Activated CD4-positive, alpha-beta T cell treated with anti-CD3 and anti-CD28 coated beads for 1 hour (primary cell): ENCODE results near the gene ANAPC4.

ENCODE experiments used
- DNase-seq: peaks from one replicate; pipeline ENCODE4 v3.0.0-alpha.2; 2020

ANAPC4 gene

DNA sequence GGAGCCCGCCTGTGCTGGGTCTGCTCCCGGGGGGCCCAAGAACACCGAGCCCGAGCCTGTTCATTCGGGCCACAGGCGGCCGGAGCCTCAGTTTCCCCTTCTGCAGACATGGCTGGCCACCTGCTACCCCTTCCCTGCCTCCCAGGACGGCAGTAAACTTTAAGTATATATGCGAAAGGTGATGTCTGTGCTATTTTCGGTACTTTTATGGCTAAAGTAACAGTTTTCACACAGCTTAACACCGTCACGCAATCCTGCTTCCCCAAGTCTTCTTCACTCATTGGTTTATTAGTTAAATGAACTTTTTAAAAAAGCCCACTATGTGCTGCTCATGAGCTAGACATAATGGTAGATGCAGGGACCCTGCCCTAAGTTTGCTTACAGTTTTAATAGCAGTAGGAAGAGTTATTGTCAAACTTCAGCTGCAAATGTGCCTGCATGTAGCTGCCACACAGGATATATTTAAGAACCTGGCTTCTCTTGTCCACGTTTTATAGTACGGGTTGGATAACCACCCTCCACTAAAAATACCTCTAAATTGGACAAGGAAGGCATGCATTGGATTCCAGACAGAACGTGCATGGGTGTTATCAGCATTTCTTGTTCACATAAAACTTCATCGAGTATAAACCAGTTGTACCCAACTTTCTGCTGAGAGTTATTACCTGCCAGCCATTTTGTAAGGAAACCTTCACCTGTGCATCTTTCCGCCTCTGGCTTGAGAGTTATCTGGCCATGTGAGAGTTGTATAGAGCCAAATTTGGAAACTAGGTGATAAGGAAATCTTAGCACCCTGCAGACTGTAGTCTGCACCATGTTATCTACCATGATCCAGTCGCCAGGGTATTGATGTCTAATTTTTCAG lies 741 bp downstream of the ANAPC4 start:
- no peak for DNase-seq

- DNase-seq, result no peak
Measured at GRCh38 chr4:25378437-25378743, 1.3 kb downstream of the ANAPC4 start.

GRCh38 chr4:25379591-25379990 lies 2.5 kb downstream of the ANAPC4 start:
- no peak for DNase-seq

- DNase-seq, result no peak
Measured at GRCh38 chr4:25383647-25384046, 6.6 kb downstream of the ANAPC4 start.

- DNase-seq, result no peak
Measured at GRCh38 chr4:25386926-25387325, 9.9 kb downstream of the ANAPC4 start.

- no peak for DNase-seq
Measured at GRCh38 chr4:25397305-25397704, 20.2 kb downstream of the ANAPC4 start.

- DNase-seq, result no peak
Measured at GRCh38 chr4:25399510-25399909, 22.4 kb downstream of the ANAPC4 start.

DNA sequence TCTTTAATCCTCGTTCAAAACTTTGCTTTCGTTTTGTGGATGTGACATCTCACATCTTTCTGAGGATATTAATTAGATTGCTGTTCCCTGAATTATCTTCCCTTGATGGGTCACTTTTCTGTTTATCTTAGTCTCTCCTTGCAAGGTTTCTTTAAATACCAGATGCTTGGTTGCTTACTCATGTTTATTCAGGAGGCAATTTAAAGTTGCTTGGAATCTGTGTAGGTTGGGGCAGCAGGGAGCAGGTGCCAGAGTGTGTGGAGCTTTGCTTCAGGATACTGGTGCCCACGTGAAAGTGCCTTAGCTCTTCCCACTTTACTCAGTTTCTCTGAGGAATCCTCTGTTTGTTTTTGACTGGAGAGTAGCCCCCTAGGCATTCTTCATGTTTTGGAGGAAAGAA lies 24.0 kb downstream of the ANAPC4 start:
- DNase-seq, result no peak

DNA sequence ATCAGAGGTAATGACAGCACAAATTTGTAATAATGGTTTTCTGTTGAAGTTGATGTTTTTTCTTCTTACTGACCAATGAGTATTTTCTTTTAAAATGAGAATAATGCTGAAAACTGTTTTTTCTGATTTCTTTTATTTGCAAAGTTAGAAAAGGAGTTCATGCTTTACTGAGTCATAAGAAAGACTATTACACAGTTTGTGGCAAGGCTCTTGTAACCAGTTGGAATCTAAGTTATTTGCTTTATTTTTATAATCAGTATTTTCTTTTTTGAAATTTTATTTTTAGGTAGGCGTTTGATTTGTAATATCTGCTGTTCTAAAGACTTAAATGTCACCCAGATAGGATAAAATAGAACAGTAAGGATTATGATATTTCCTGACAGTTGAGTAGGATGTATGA lies 25.5 kb downstream of the ANAPC4 start:
- no peak for DNase-seq

GRCh38 chr4:25403699-25404098 lies 26.6 kb downstream of the ANAPC4 start:
- no peak for DNase-seq

DNA sequence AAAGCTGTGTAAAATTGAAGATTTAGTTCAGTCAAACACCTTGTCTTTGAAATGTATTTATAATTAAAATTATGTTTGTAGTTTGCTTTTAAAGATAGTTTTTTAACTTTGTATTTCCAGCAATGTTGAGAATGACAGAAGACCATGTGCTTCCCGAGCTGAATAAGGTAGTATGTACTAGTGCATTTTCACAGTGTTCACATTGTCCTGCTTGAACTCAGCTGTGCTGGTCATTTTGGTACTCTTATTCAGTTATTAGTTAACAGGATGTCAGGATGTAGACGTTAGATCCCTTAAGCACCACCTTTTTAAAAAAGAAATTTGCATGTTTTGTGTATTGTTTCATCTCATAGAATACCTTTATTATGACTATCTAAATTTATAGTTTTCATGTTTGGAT lies 28.4 kb downstream of the ANAPC4 start:
- DNase-seq, result no peak

DNA sequence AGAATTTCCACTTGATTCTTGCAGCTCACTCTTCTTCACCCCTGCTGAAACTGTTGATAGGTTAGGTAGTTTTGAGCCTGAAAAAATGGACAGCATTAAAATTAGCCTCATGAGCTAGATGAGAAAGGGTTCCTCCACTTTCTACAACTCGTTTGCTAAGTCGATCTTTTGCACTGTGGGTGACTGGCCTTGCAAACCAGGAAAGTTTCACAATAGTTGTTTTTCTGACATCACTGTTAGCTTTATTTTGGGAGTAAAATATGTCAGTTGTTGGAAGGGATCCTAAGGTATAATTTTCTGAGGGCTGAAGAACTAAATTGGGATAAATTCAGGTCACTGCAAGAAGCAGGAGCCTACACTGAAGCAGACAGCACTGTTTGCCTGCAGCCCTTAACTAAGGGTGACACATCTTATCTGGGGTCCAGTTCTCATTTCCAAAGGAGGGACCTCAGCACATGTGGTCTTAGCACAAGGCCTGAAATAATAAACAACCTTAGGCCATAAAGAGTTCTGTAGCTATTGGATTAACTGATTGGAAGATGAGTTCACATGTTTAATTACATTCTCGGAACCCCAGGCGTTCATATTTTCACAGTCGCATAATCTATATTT lies 29.1 kb downstream of the ANAPC4 start:
- no peak for DNase-seq

GRCh38 chr4:25410820-25411529 lies 33.9 kb downstream of the ANAPC4 start:
- DNase-seq, result no peak

DNA sequence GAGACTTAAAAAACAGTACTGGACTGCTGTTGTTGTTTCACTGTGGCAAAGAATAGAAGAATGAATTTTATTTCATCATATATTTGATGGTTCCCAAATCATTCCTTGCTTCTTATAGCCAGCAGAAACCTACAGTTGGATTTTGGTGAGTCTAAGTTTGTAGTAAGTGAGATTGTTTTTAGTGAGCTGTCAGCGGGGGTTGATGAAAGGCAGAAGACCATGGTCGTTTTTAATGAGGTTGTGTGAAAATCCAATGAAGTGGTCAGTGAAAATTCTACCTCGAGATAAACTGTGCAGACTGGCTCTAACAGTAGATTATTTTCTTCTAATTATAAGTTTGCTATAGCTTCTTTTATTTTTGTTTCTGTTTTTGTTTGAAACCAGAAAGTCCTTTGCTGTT lies 36.2 kb downstream of the ANAPC4 start:
- DNase-seq, result no peak

- no peak for DNase-seq
Measured at GRCh38 chr4:25417014-25417413, 40.0 kb downstream of the ANAPC4 start.

- no peak for DNase-seq
Measured at GRCh38 chr4:25420931-25421330, 43.9 kb downstream of the ANAPC4 start.

DNA sequence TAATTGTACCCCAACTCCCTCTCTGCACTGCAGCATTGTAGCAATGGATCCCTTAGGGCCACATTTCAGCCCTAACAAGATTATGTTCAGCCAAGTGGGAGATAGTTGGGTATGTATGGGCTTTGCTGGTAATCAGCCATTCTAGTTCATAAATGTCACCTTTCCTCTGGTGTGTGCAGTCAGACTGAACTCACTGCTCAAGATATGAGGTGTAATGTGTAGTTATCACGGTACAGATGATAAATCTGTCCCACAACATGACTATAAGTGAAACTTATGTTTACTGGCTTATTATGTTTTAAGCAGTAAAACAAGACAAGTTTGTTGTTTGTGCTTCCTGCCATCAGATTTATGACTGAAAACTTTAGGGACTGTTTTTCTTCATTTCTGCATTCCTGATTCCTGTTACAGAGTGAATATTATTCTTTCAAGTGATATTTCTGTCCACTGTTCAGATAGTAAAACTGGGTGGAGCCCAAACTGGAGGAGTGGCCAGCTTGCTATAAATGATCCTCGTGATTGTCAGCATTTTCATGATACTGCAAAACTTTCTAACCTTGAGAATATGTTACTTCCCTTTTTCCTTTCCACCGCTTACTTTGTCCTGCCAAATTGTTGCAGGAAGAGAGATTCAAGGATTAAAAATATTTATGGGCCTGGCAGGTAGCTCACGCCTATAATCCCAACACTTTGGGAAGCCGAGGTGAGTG lies 44.9 kb downstream of the ANAPC4 start:
- no peak for DNase-seq

DNA sequence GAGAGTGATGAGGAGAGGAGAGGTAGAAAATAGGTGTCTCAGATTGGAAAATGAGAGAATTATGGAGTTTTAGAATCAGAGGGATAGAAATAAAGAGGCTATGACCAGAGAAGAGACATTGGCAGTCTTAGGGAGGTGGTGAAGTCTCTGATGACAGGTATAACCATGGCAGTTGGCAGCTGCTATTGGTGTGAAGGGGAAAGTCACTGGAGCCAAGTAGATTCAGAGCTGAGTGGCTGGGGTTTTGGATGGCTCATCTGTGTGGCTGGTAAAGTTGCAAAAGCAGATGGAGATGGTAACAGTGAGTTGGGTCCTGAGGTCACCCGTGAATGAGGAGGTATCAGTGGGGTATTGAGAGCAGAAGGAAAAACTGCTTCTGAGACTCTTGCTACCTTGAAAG lies 46.5 kb downstream of the ANAPC4 start:
- no peak for DNase-seq

- no peak for DNase-seq
Measured at GRCh38 chr4:25424539-25425228, 47.6 kb downstream of the ANAPC4 start.

DNA sequence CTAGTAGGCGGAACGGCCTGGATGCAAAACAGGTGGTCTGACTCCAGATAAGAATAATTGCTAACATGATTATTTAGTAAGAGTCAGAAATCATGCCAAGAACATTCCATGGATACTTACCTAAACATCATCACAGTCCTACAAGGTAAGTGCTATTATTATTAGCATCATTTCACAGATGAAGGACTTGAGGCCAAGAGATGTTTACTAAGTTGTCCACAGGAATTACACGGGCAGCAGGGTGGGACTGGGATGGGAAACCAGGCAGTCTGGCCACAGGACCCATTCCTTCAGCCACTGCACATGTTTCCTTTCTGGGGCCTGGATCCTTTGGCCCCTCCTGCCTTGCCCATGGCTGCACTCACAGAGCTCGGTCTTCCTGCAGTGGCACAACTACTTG lies 48.3 kb downstream of the ANAPC4 start:
- DNase-seq, result no peak

DNA sequence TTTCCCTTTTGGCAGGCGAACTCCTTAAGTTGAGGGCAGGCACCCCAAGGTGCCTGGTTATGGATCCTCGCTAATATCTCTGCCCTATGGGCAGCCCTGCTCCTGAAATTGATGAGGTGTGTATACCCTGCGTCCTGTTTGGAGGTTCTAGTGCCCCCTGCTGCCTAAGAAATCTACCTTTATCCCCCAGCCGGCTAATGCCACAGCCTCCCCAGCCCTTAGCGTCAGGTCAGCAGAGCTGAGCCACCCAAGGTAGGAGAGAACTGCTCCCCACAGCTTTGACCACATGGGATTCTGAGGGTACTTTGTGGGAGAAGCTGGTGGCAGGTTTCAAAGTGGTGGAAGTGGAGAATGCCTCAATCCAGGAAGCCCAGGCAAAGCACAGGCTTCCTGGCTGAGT lies 50.8 kb downstream of the ANAPC4 start:
- DNase-seq, result no peak

DNA sequence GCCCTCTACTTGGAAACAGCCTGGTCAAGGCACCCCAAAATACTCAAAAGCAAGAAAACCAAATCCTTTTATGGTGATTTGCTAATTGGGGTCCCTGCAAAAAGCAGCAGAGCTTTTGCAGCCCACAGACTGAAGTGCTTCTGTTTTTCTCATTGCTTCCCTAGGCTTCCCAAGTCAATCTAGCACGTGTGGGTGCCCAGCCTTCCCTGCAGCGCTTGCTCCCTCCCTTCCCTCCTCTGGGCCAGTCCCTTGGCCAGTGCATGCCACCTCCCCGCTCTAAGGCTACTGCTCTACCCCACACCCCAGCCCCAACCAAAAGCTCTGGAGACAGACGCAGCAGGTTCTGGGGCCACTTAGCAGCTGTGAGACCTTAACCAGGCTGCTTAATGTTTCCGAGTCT lies 53.6 kb downstream of the ANAPC4 start:
- DNase-seq, result no peak
